H1 (cell line): Measurements from ENCODE around the gene FBXL15.

ENCODE experiments used
- E2F6 ChIP-seq: IDR thresholded peaks from 2 replicates; pipeline ENCODE4 v1.6.1; 2012; ENCODE audit warnings: inconsistent platforms
- GABPA ChIP-seq: IDR thresholded peaks from 2 replicates; pipeline ENCODE4 v1.6.1; 2011; ENCODE audit warnings: mild to moderate bottlenecking, low read length, moderate library complexity, borderline replicate concordance; ENCODE audit not compliant: insufficient read depth
- KDM1A ChIP-seq: fragments of 200-600, 300-600 bp; sonication (generic); IDR thresholded peaks from 2 replicates; pipeline ENCODE4 v1.7.1; 2016; ENCODE audit warnings: mild to moderate bottlenecking, low read length, borderline replicate concordance
- PHF8 ChIP-seq: fragments of 200-600 bp; sonication (generic); conservative IDR thresholded peaks from 2 replicates; pipeline ENCODE4 v1.7.1; 2012; ENCODE audit warnings: low read depth, mild to moderate bottlenecking, inconsistent platforms, low read length, moderate library complexity
- POLR2A ChIP-seq, 2 experiments: IDR thresholded peaks; 1 replicate in 1 of 2; 2 replicates in 1 of 2; pipeline ENCODE4 v1.6.1; 2011; ENCODE audit warnings: low read depth in 2 of 2, low read length in 2 of 2, mild to moderate bottlenecking in 2 of 2; ENCODE audit errors: control extremely low read depth in 1 of 2
- POLR2AphosphoS5 ChIP-seq: IDR thresholded peaks from 2 replicates; pipeline ENCODE4 v1.6.1; 2011; ENCODE audit warnings: low read depth, low read length
- RNF2 ChIP-seq: fragments of 200-900, 300-1000 bp; sonication (generic); IDR thresholded peaks from 2 replicates; pipeline ENCODE4 v1.7.1; 2016; ENCODE audit warnings: borderline replicate concordance, low read depth, mild to moderate bottlenecking, antibody characterized with exemption, low read length; ENCODE audit not compliant: poor library complexity, severe bottlenecking; ENCODE audit errors: missing control alignments
- SIX5 ChIP-seq: IDR thresholded peaks from 2 replicates; pipeline ENCODE4 v1.6.1; 2011; ENCODE audit warnings: mild to moderate bottlenecking, low read depth, low read length
- SP2 ChIP-seq: IDR thresholded peaks from 2 replicates; pipeline ENCODE4 v1.6.1; 2012; ENCODE audit warnings: mild to moderate bottlenecking, low read length, inconsistent platforms
- TF ChIP-seq, protein P1 (sequence below), 3 experiments: IDR thresholded peaks; 1 replicate in 2 of 3; 2 replicates in 1 of 3; pipeline versions ENCODE4 v1.5.1 to v1.6.1; 2011; ENCODE audit warnings: low read length in 3 of 3, mild to moderate bottlenecking in 3 of 3, inconsistent platforms in 2 of 3, low read depth in 1 of 3, moderate library complexity in 1 of 3; ENCODE audit not compliant: insufficient read depth in 1 of 3; ENCODE audit errors: control extremely low read depth in 1 of 3
- TF ChIP-seq, protein P2 (sequence below): IDR thresholded peaks from 2 replicates; pipeline ENCODE4 v1.6.1; 2012; ENCODE audit warnings: inconsistent platforms

DNA sequence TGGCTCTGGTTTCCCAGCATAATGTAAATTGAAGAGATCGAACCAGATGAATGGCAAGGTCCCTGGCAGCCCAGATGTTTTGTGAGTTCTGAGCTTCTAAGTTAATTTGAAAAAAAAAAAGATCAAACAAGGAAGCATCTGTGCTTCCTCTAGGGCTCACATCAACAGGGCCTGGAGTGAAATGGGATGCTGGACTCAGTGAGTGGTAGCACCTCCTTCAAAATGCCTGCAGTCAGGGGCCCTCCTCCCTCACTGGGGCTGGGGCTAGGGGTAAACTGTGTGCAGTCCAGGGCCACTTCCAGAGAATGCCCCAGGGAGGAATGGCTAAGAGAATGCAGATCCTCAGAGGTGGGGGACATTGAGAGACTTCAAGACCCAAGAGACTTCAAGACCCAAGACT, 17.7 kb downstream of the FBXL15 start:
- TF ChIP-seq, protein P1, sequence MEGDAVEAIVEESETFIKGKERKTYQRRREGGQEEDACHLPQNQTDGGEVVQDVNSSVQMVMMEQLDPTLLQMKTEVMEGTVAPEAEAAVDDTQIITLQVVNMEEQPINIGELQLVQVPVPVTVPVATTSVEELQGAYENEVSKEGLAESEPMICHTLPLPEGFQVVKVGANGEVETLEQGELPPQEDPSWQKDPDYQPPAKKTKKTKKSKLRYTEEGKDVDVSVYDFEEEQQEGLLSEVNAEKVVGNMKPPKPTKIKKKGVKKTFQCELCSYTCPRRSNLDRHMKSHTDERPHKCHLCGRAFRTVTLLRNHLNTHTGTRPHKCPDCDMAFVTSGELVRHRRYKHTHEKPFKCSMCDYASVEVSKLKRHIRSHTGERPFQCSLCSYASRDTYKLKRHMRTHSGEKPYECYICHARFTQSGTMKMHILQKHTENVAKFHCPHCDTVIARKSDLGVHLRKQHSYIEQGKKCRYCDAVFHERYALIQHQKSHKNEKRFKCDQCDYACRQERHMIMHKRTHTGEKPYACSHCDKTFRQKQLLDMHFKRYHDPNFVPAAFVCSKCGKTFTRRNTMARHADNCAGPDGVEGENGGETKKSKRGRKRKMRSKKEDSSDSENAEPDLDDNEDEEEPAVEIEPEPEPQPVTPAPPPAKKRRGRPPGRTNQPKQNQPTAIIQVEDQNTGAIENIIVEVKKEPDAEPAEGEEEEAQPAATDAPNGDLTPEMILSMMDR (IDR thresholded peaks at IDR 0.05; ENCODE audit: control extremely low read depth in 1 of 3, insufficient read depth in 1 of 3, low read depth in 1 of 3, low read length in 3 of 3), result no peak
- no peak for TF ChIP-seq POLR2AphosphoS5
- TF ChIP-seq E2F6, result no peak
- no peak for TF ChIP-seq RNF2
- TF ChIP-seq, protein P2, sequence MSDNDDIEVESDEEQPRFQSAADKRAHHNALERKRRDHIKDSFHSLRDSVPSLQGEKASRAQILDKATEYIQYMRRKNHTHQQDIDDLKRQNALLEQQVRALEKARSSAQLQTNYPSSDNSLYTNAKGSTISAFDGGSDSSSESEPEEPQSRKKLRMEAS, result no peak
- TF ChIP-seq PHF8, result no peak
- TF ChIP-seq KDM1A, result no peak
- TF ChIP-seq GABPA, result no peak
- no peak for TF ChIP-seq SP2
- no peak for TF ChIP-seq POLR2A (IDR thresholded peaks at IDR 0.05; ENCODE audit: control extremely low read depth in 1 of 2, low read depth in 2 of 2, low read length in 2 of 2)
- TF ChIP-seq SIX5, result no peak
